Mesodermal cell (in vitro differentiated cells): ENCODE measurements around the gene NPAS3.

ENCODE experiments used
- H3K27ac ChIP-seq: 2 replicates; pipeline ENCODE4 v1.7.0; 2013; ENCODE audit warnings: mild to moderate bottlenecking, low read depth, low read length, moderate library complexity; ENCODE audit not compliant: severe bottlenecking
- H3K36me3 ChIP-seq: 2 replicates; pipeline ENCODE4 v1.7.1; 2013; ENCODE audit warnings: mild to moderate bottlenecking, low read length, moderate library complexity; ENCODE audit not compliant: control insufficient read depth, insufficient read depth
- H3K4me1 ChIP-seq: one replicate; pipeline ENCODE4 v1.7.1; 2013; ENCODE audit warnings: mild to moderate bottlenecking, low read length; ENCODE audit not compliant: insufficient read depth, control insufficient read depth, poor library complexity, severe bottlenecking
- H3K4me3 ChIP-seq: 2 replicates; pipeline ENCODE4 v1.7.0; 2013; ENCODE audit warnings: low read length, control low read depth, mild to moderate bottlenecking; ENCODE audit not compliant: insufficient read depth, poor library complexity, severe bottlenecking; ENCODE audit errors: extremely low read depth
- H3K9me3 ChIP-seq: 2 replicates; pipeline ENCODE4 v1.7.1; 2013; ENCODE audit warnings: mild to moderate bottlenecking, low read length, moderate library complexity; ENCODE audit not compliant: control insufficient read depth
- WGBS, 2 experiments: methylation state at CpG; one replicate each; pipeline ENCODE4 v1.1.5; 2013; ENCODE audit warnings: missing lambda C conversion rate in 2 of 2; ENCODE audit not compliant: insufficient coverage in 2 of 2; 5-methylcytosine and 5-hydroxymethylcytosine counted together

Gene NPAS3

GRCh38 chr14:33280646-33281045 is 342.0 kb downstream of the NPAS3 start:
- H3K4me3 ChIP-seq = no peak overlapping the region
- H3K27ac ChIP-seq = no peak overlapping the region
- H3K4me1 ChIP-seq = no peaks in the 10 kb centered on the region
- WGBS, 2 experiments = no CpG with 5 or more reads among the region's 3 CpGs
- H3K36me3 ChIP-seq = no peaks in the 10 kb centered on the region
- no peaks in the 10 kb centered on the region for H3K9me3 ChIP-seq

- Histone ChIP-seq H3K36me3 (no peaks in the 10 kb centered on the region), H3K9me3 (no peaks in the 10 kb centered on the region), H3K4me1 (no peaks in the 10 kb centered on the region), H3K4me3 (no peak overlapping the region), H3K27ac (no peak overlapping the region)
- WGBS, 2 experiments = 85 to 93% methylated on average over 9 to 11 of the region's 11 CpGs
Measured at GRCh38 chr14:33282331-33283230, 343.9 kb downstream of the NPAS3 start.

GRCh38 chr14:33285902-33286700 is 347.4 kb downstream of the NPAS3 start:
- H3K9me3 ChIP-seq = no peaks in the 10 kb centered on the region
- H3K4me1 ChIP-seq = no peaks in the 10 kb centered on the region
- no peak overlapping the region for H3K27ac ChIP-seq
- H3K4me3 ChIP-seq = no peak overlapping the region
- WGBS, 2 experiments = 90 to 100% methylated on average over 2 to 3 of the region's 5 CpGs
- no peaks in the 10 kb centered on the region for H3K36me3 ChIP-seq

GRCh38 chr14:33287189-33287588 is 348.5 kb downstream of the NPAS3 start:
- Histone ChIP-seq H3K27ac (no peak overlapping the region), H3K4me3 (no peak overlapping the region), H3K9me3 (no peaks in the 10 kb centered on the region), H3K36me3 (no peaks in the 10 kb centered on the region), H3K4me1 (no peaks in the 10 kb centered on the region)
- WGBS, 2 experiments = 55 to 90% methylated on average over 2 of the region's 6 CpGs

- Histone ChIP-seq H3K4me3 (no peak overlapping the region), H3K9me3 (no peaks in the 10 kb centered on the region), H3K4me1 (no peaks in the 10 kb centered on the region), H3K36me3 (no peaks in the 10 kb centered on the region), H3K27ac (no peak overlapping the region)
- 67 to 100% methylated on average over 1 to 3 of the region's 4 CpGs for WGBS, 2 experiments
Measured at GRCh38 chr14:33290641-33291040, 352.0 kb downstream of the NPAS3 start.

- H3K4me1 ChIP-seq = no peaks in the 10 kb centered on the region
- H3K4me3 ChIP-seq = no peak overlapping the region
- H3K27ac ChIP-seq = no peak overlapping the region
- H3K9me3 ChIP-seq = no peaks in the 10 kb centered on the region
- WGBS, 2 experiments = 87 to 96% methylated on average over 4 to 5 of the region's 8 CpGs
- H3K36me3 ChIP-seq = no peaks in the 10 kb centered on the region
Measured at GRCh38 chr14:33291529-33292104, 352.9 kb downstream of the NPAS3 start.

GRCh38 chr14:33294419-33294818 is 355.7 kb downstream of the NPAS3 start:
- no CpG with 5 or more reads among the region's 2 CpGs for WGBS, 2 experiments
- no peaks in the 10 kb centered on the region for H3K4me1 ChIP-seq
- H3K27ac ChIP-seq = no peak overlapping the region
- no peak overlapping the region for H3K4me3 ChIP-seq
- no peaks in the 10 kb centered on the region for H3K36me3 ChIP-seq
- H3K9me3 ChIP-seq = no peaks in the 10 kb centered on the region

GRCh38 chr14:33297565-33297964 is 358.9 kb downstream of the NPAS3 start:
- Histone ChIP-seq H3K4me3 (no peak overlapping the region), H3K27ac (no peak overlapping the region), H3K36me3 (no peaks in the 10 kb centered on the region), H3K9me3 (no peaks in the 10 kb centered on the region), H3K4me1 (no peaks in the 10 kb centered on the region)
- 40% methylated on average over 1 to 4 of the region's 4 CpGs for WGBS, 2 experiments

- 94 to 100% methylated on average over 3 to 7 of the region's 11 CpGs for WGBS, 2 experiments
- Histone ChIP-seq H3K4me1 (no peaks in the 10 kb centered on the region), H3K27ac (no peak overlapping the region), H3K4me3 (no peak overlapping the region), H3K36me3 (no peaks in the 10 kb centered on the region), H3K9me3 (no peaks in the 10 kb centered on the region)
Measured at GRCh38 chr14:33307691-33308251, 369.1 kb downstream of the NPAS3 start.

GRCh38 chr14:33309106-33309505 is 370.4 kb downstream of the NPAS3 start:
- H3K9me3 ChIP-seq = no peaks in the 10 kb centered on the region
- 78 to 97% methylated on average over 3 to 4 of the region's 4 CpGs for WGBS, 2 experiments
- no peak overlapping the region for H3K4me3 ChIP-seq
- no peaks in the 10 kb centered on the region for H3K36me3 ChIP-seq
- no peak overlapping the region for H3K27ac ChIP-seq
- H3K4me1 ChIP-seq = no peaks in the 10 kb centered on the region
